GM12864 (cell line): ENCODE measurements around the gene TCIRG1.

Experiments used
- DNase-seq: peaks from one replicate; pipeline ENCODE4 v3.0.0-alpha.2; 2011; ENCODE audit warnings: low read depth
- H3K4me3 ChIP-seq: 2 replicates; pipeline ENCODE4 v1.5.1; 2011; ENCODE audit warnings: mild to moderate bottlenecking, low read depth, low read length, control low read depth
- CTCF ChIP-seq: IDR thresholded peaks from 2 replicates; pipeline ENCODE4 v1.5.1; 2011; ENCODE audit warnings: low read depth, mild to moderate bottlenecking, moderate library complexity, low read length, control low read depth, inconsistent platforms; ENCODE audit errors: missing control alignments

The TCIRG1 gene

GRCh38 chr11:68099057-68099456, 60.2 kb downstream of the TCIRG1 start:
- H3K4me3 ChIP-seq, result no peak overlapping the region
- no peak for TF ChIP-seq CTCF
- DNase-seq, result no peak

GRCh38 chr11:68099474-68100405, 60.9 kb downstream of the TCIRG1 start:
- no peak for TF ChIP-seq CTCF
- peak overlapping the region; percentile 27; the same call in 1 of the 2 replicates for H3K4me3 ChIP-seq
- no peak for DNase-seq
